Neural cell (in vitro differentiated cells): Measurements from ENCODE around the gene MRPS35. TPM values are rescaled to one million over a fixed set of nuclear protein-coding genes. Genes with fewer than 3 reads are reported as not detected.

Experiments used
- H2AFZ ChIP-seq: fragments of 200-600, 300-800 bp; sonication (generic), shearing (Covaris generic); 2 replicates; pipeline ENCODE4 v1.6.0; 2014; ENCODE audit warnings: low read depth, mild to moderate bottlenecking, antibody characterized with exemption, low read length, moderate library complexity
- H3F3A ChIP-seq: fragments of 200-600 bp; shearing (Covaris generic); 2 replicates; pipeline ENCODE4 v1.6.1; 2016; ENCODE audit warnings: mild to moderate bottlenecking, moderate library complexity, mixed read lengths, antibody characterized with exemption, low read length; ENCODE audit not compliant: insufficient read depth, poor library complexity, severe bottlenecking
- H3K27ac ChIP-seq: fragments of 200-600, 300-800 bp; sonication (generic), shearing (Covaris generic); 2 replicates; pipeline ENCODE4 v1.5.1; 2014; ENCODE audit warnings: mild to moderate bottlenecking, low read length, moderate library complexity
- H3K27me3 ChIP-seq: fragments of 300-800, 200-600 bp; sonication (generic), shearing (Covaris generic); 2 replicates; pipeline ENCODE4 v1.6.0; 2014; ENCODE audit warnings: mild to moderate bottlenecking, low read depth, low read length, moderate library complexity; ENCODE audit not compliant: insufficient read depth
- H3K36me3 ChIP-seq: fragments of 300-800, 200-600 bp; sonication (generic), shearing (Covaris generic); 2 replicates; pipeline ENCODE4 v1.5.1; 2014; ENCODE audit warnings: mild to moderate bottlenecking, antibody characterized with exemption, low read length, moderate library complexity; ENCODE audit not compliant: insufficient read depth
- H3K4me2 ChIP-seq: fragments of 300-800, 200-600 bp; sonication (generic), shearing (Covaris generic); 2 replicates; pipeline ENCODE4 v1.6.0; 2014; ENCODE audit warnings: mild to moderate bottlenecking, low read length
- H3K4me3 ChIP-seq: fragments of 300-800, 200-600 bp; sonication (generic), shearing (Covaris generic); 2 replicates; pipeline ENCODE4 v1.5.1; 2014; ENCODE audit warnings: mild to moderate bottlenecking, low read length, moderate library complexity
- H3K79me2 ChIP-seq: fragments of 200-600 bp; shearing (Covaris generic); replicated peaks from 2 replicates; pipeline ENCODE4 v1.6.0; 2014; ENCODE audit warnings: mild to moderate bottlenecking, low read length, moderate library complexity; ENCODE audit not compliant: insufficient read depth
- H3K9ac ChIP-seq: fragments of 300-800, 200-600 bp; sonication (generic), shearing (Covaris generic); 2 replicates; pipeline ENCODE4 v1.6.1; 2016; ENCODE audit warnings: mild to moderate bottlenecking, low read length, mixed read lengths
- H3K9me2 ChIP-seq: fragments of 200-600 bp; shearing (Covaris generic); 2 replicates; pipeline ENCODE4 v1.6.1; 2016; ENCODE audit warnings: mild to moderate bottlenecking, low read length, mixed read lengths; ENCODE audit not compliant: insufficient read depth
- H3K9me3 ChIP-seq: fragments of 200-600, 300-800 bp; sonication (generic), shearing (Covaris generic); 2 replicates; pipeline ENCODE4 v1.6.1; 2016; ENCODE audit warnings: mild to moderate bottlenecking, mixed run types, low read length, moderate library complexity, mixed read lengths
- H4K20me1 ChIP-seq: fragments of 200-600 bp; shearing (Covaris generic); 2 replicates; pipeline ENCODE4 v1.6.1; 2016; ENCODE audit warnings: mild to moderate bottlenecking, mixed run types; ENCODE audit not compliant: insufficient read depth
- CTCF ChIP-seq: fragments of 450-650 bp; IDR thresholded peaks from 2 replicates; pipeline ENCODE4 v1.5.1; 2014; ENCODE audit warnings: antibody characterized with exemption, mild to moderate bottlenecking, moderate library complexity; ENCODE audit not compliant: poor library complexity, severe bottlenecking
- EP300 ChIP-seq: fragments of 450-650 bp; conservative IDR thresholded peaks from 2 replicates; pipeline ENCODE4 v1.6.1; 2014; ENCODE audit warnings: antibody characterized with exemption, mild to moderate bottlenecking, moderate library complexity; ENCODE audit not compliant: poor library complexity, severe bottlenecking
- EZH2 ChIP-seq: fragments of 200-600, 300-800 bp; shearing (Covaris generic), sonication (generic); IDR thresholded peaks from 2 replicates; pipeline ENCODE4 v1.6.1; 2014; ENCODE audit warnings: antibody characterized with exemption, low read length, borderline replicate concordance, mild to moderate bottlenecking; ENCODE audit not compliant: insufficient read depth, poor library complexity, severe bottlenecking
- MXI1 ChIP-seq: fragments of 450-650 bp; conservative IDR thresholded peaks from 2 replicates; pipeline ENCODE4 v1.6.1; 2014; ENCODE audit warnings: antibody characterized with exemption, mild to moderate bottlenecking; ENCODE audit not compliant: poor library complexity, severe bottlenecking
- POLR2AphosphoS5 ChIP-seq: IDR thresholded peaks from 2 replicates; pipeline ENCODE4 v1.6.1; 2012
- RAD21 ChIP-seq: fragments of 450-650 bp; conservative IDR thresholded peaks from 2 replicates; pipeline ENCODE4 v1.6.1; 2014; ENCODE audit warnings: antibody characterized with exemption, mild to moderate bottlenecking, moderate library complexity
- REST ChIP-seq: IDR thresholded peaks from 2 replicates; pipeline ENCODE4 v1.6.1; 2012; ENCODE audit warnings: borderline replicate concordance
- SMC3 ChIP-seq: fragments of 450-650 bp; conservative IDR thresholded peaks from 2 replicates; pipeline ENCODE4 v1.6.1; 2014; ENCODE audit warnings: antibody characterized with exemption, mild to moderate bottlenecking, moderate library complexity; ENCODE audit not compliant: poor library complexity
- TAF1 ChIP-seq: IDR thresholded peaks from 2 replicates; pipeline ENCODE4 v1.6.1; 2012; ENCODE audit warnings: low read depth
- polyA plus RNA-seq: library from polyadenylated mRNA; depleted of rRNA; stranded (reverse); fragments of >200 nt; gene quantifications from 2 replicates; pipeline ENCODE4 v1.2.3, GENCODE V29; 2014

The MRPS35 gene
- polyA plus RNA-seq, 1 donor from 2014 or later, result 105 TPM

GRCh38 chr12:27785882-27786570 is 75.4 kb downstream of the MRPS35 start (continued):
- TF ChIP-seq TAF1, result no peak

GRCh38 chr12:27787559-27787958 is 76.9 kb downstream of the MRPS35 start:
- no peak overlapping the region for H3K4me3 ChIP-seq
- H3K36me3 ChIP-seq, result no peaks in the 10 kb centered on the region
- TF ChIP-seq RAD21 (no peak), TAF1 (no peak), POLR2AphosphoS5 (no peak), SMC3 (no peak), CTCF (no peak), MXI1 (no peak), EZH2 (no peak), REST (no peak), EP300 (no peak)
- no peak overlapping the region for H3K4me2 ChIP-seq
- H3K9ac ChIP-seq, result no peak overlapping the region
- H3K79me2 ChIP-seq, result peaks cover 34% of the 10 kb centered on the region
- H3K27ac ChIP-seq, result no peak overlapping the region
- H3K9me3 ChIP-seq, result no peaks in the 10 kb centered on the region
- no peaks in the 10 kb centered on the region for H3K9me2 ChIP-seq
- H3K27me3 ChIP-seq, result no peaks in the 10 kb centered on the region
- H4K20me1 ChIP-seq, result no peaks in the 10 kb centered on the region
- H3F3A ChIP-seq, result no peaks in the 10 kb centered on the region
- no peak overlapping the region for H2AFZ ChIP-seq

DNA sequence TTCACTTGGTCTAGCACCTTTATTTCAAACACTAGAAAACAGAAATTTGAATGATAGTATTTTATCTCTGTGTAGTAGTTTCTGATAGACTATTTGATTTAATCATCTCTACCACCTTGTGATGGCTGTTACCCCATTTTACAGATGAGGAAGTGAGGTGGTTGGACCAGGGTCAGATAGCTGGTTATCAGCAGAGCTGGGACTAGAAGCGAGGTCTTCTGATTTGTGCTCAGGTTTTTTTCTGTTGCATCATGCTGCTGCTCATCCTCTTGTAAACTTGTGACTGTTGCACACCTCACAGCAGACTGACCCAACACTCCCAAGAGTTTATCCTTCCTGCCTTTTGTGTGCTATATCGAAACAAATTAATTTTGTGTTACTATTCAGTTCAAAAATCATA is 79.5 kb downstream of the MRPS35 start:
- H3F3A ChIP-seq, result no peaks in the 10 kb centered on the region
- peaks cover 10% of the 10 kb centered on the region for H3K36me3 ChIP-seq
- H3K9me2 ChIP-seq, result no peaks in the 10 kb centered on the region
- no peak overlapping the region for H3K27ac ChIP-seq
- no peaks in the 10 kb centered on the region for H3K9me3 ChIP-seq
- H3K4me3 ChIP-seq, result no peak overlapping the region
- no peak overlapping the region for H3K4me2 ChIP-seq
- TF ChIP-seq POLR2AphosphoS5, result no peak
- H3K9ac ChIP-seq, result no peak overlapping the region
- H3K79me2 ChIP-seq, result peaks cover 14% of the 10 kb centered on the region
- no peaks in the 10 kb centered on the region for H4K20me1 ChIP-seq
- H2AFZ ChIP-seq, result no peak overlapping the region
- no peaks in the 10 kb centered on the region for H3K27me3 ChIP-seq
